GM18499 (cell line): ENCODE measurements around the gene EXOC6B.

Experiments
- ATAC-seq: cut with Tn5 transposase; IDR thresholded peaks from one replicate; pipeline ENCODE4 v1.9.1; 2021; ENCODE audit warnings: moderate number of reproducible peaks; ENCODE audit not compliant: insufficient read depth, unreplicated experiment

The EXOC6B gene

GRCh38 chr2:72156872-72157271 is 669.0 kb downstream of the EXOC6B start:
- ATAC-seq = no peak

GRCh38 chr2:72155737-72156136 is 670.1 kb downstream of the EXOC6B start:
- ATAC-seq = no peak

GRCh38 chr2:72155151-72155550 is 670.7 kb downstream of the EXOC6B start:
- no peak for ATAC-seq

GRCh38 chr2:72154386-72154975 is 671.4 kb downstream of the EXOC6B start:
- no peak for ATAC-seq

GRCh38 chr2:72153924-72154323 is 671.9 kb downstream of the EXOC6B start:
- no peak for ATAC-seq

- no peak for ATAC-seq
Measured at GRCh38 chr2:72153026-72153791, 672.6 kb downstream of the EXOC6B start.

GRCh38 chr2:72150861-72151356 is 674.9 kb downstream of the EXOC6B start:
- ATAC-seq = no peak

GRCh38 chr2:72150157-72150860 is 675.5 kb downstream of the EXOC6B start:
- no peak for ATAC-seq

GRCh38 chr2:72149556-72150156 is 676.2 kb downstream of the EXOC6B start:
- ATAC-seq = no peak

GRCh38 chr2:72148837-72149555 is 676.8 kb downstream of the EXOC6B start:
- ATAC-seq = no peak

- ATAC-seq = no peak
Measured at GRCh38 chr2:72148003-72148836, 677.6 kb downstream of the EXOC6B start.

GRCh38 chr2:72147303-72147971 is 678.4 kb downstream of the EXOC6B start, which contains the start of gene CYP26B1:
Gene CYP26B1 (minus strand): TSS chr2:72147862. CDS start chr2:72147834, 28 bp downstream.
- no peak for ATAC-seq

- no peak for ATAC-seq
Measured at GRCh38 chr2:72146347-72147302, 679.2 kb downstream of the EXOC6B start.

- ATAC-seq = no peak
Measured at GRCh38 chr2:72145658-72146329, 680.0 kb downstream of the EXOC6B start.

GRCh38 chr2:72145289-72145657 is 680.6 kb downstream of the EXOC6B start:
- ATAC-seq = no peak

GRCh38 chr2:72144632-72145288 is 681.1 kb downstream of the EXOC6B start:
- no peak for ATAC-seq

GRCh38 chr2:72144274-72144631 is 681.6 kb downstream of the EXOC6B start:
- no peak for ATAC-seq
